Type B pancreatic cell (in vitro differentiated cells): ENCODE measurements around the gene DOCK2. TPM values are rescaled to one million over a fixed set of nuclear protein-coding genes. Genes with fewer than 3 reads are reported as not detected.

Source experiments
- DNase-seq: peaks from one replicate; pipeline ENCODE4 v3.0.0; 2021; ENCODE audit warnings: mixed read lengths; ENCODE audit not compliant: unreplicated experiment; ENCODE audit errors: extremely low spot score
- H3K27ac Mint-ChIP-seq: 2 replicates; pipeline ENCODE4 v1.8.0; 2021; ENCODE audit warnings: mild to moderate bottlenecking, mixed read lengths
- H3K27me3 Mint-ChIP-seq: 2 replicates; pipeline ENCODE4 v1.8.0; 2021; ENCODE audit warnings: mixed read lengths
- H3K36me3 Mint-ChIP-seq: 2 replicates; pipeline ENCODE4 v1.8.0; 2021; ENCODE audit warnings: mixed read lengths
- H3K4me1 Mint-ChIP-seq: one replicate; pipeline ENCODE4 v1.8.0; 2021; ENCODE audit warnings: mixed read lengths; ENCODE audit not compliant: unreplicated experiment
- H3K4me3 Mint-ChIP-seq: 2 replicates; pipeline ENCODE4 v1.8.0; 2021; ENCODE audit warnings: mild to moderate bottlenecking, mixed read lengths
- H3K9me3 Mint-ChIP-seq: 2 replicates; pipeline ENCODE4 v1.8.0; 2021; ENCODE audit warnings: mixed read lengths
- CTCF ChIP-seq: fragments of 200-600 bp; sonication (generic); conservative IDR thresholded peaks from 2 replicates; pipeline ENCODE4 v1.5.0; 2021; ENCODE audit warnings: antibody characterized with exemption, mild to moderate bottlenecking
- total RNA-seq: library from RNA; stranded (reverse); gene quantifications from 2 replicates; pipeline ENCODE4 v1.2.1, GENCODE V29; 2021; ENCODE audit warnings: low replicate concordance

DOCK2 gene
- total RNA-seq, 1 donor from 2014 or later, result 0.82 TPM

DNA sequence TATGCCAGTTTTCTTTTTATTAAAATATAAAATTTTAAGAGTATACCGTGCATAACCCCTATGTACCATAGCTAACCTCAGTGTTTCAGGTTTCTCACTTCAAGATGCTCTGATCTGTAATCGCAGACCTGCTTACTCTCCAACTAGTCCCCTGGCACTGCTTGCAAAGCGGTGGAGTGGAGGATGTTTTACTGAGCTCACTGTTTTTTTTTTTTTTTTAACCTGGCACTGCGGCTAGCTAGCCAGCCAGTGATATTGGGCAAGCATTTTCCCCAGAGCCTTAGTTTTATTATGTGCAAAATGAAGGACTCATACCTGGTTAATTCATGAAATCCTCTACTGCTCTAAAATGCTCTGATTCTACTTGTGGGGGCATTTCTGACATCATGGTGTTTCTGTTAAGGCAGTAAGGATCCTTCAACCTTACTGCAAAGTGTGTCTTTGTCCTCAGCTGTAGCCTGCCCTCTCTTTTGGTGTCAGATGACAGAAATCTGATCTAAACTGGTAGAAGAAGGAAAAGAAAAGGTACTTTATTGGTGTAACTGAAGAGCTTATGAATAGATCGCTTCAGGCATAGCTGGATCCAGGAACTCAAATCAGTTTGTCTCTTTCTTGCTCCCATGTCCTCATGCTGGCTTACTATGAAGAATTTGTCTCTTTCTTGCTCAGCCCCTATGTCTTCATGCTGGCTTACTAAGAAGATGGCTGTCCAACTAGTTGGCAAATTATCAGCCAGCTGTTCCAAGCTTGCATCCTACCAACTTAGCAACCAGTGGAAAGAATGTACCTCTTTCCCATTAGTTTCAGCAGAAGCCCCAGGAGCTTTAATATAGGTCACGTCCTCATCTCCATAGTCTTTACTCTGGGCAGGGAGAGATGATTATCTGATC, 59.8 kb downstream of the DOCK2 start:
- Mint-ChIP-seq H3K4me3 (no peak overlapping the region), H3K4me1 (peaks cover 13% of the 10 kb centered on the region), H3K36me3 (no peaks in the 10 kb centered on the region)

GRCh38 chr5:169697511-169697890, 60.4 kb downstream of the DOCK2 start:
- peaks cover 19% of the 10 kb centered on the region for H3K4me1 Mint-ChIP-seq
- H3K36me3 Mint-ChIP-seq, result no peaks in the 10 kb centered on the region
- H3K27me3 Mint-ChIP-seq, result peaks cover 43% of the 10 kb centered on the region
- no peak overlapping the region for H3K4me3 Mint-ChIP-seq
- H3K9me3 Mint-ChIP-seq, result no peaks in the 10 kb centered on the region
- no peak for DNase-seq
- TF ChIP-seq CTCF, result no peak
- no peak overlapping the region for H3K27ac Mint-ChIP-seq

More for the DNA sequence above, 59.8 kb downstream of the DOCK2 start:
- Mint-ChIP-seq H3K9me3 (no peaks in the 10 kb centered on the region), H3K27me3 (peaks cover 37% of the 10 kb centered on the region), H3K27ac (no peak overlapping the region)
- no peak for TF ChIP-seq CTCF
- no peak for DNase-seq

- DNase-seq, result no peak
- Mint-ChIP-seq H3K27me3 (peaks cover 42% of the 10 kb centered on the region), H3K36me3 (no peaks in the 10 kb centered on the region), H3K4me3 (no peak overlapping the region), H3K4me1 (peaks cover 19% of the 10 kb centered on the region), H3K9me3 (no peaks in the 10 kb centered on the region), H3K27ac (no peak overlapping the region)
- no peak for TF ChIP-seq CTCF
Observed at GRCh38 chr5:169697976-169698375, 60.9 kb downstream of the DOCK2 start.

- no peak for DNase-seq
- H3K4me1 Mint-ChIP-seq, result peaks cover 28% of the 10 kb centered on the region
- TF ChIP-seq CTCF, result no peak
- H3K36me3 Mint-ChIP-seq, result no peaks in the 10 kb centered on the region
- no peak overlapping the region for H3K27ac Mint-ChIP-seq
- no peak overlapping the region for H3K4me3 Mint-ChIP-seq
- peaks cover 41% of the 10 kb centered on the region for H3K27me3 Mint-ChIP-seq
- no peaks in the 10 kb centered on the region for H3K9me3 Mint-ChIP-seq
Observed at GRCh38 chr5:169700611-169701010, 63.5 kb downstream of the DOCK2 start.

GRCh38 chr5:169701910-169702451, 64.9 kb downstream of the DOCK2 start:
- Mint-ChIP-seq H3K4me1 (peaks cover 25% of the 10 kb centered on the region), H3K27ac (no peak overlapping the region), H3K27me3 (peaks cover 41% of the 10 kb centered on the region), H3K36me3 (no peaks in the 10 kb centered on the region), H3K9me3 (no peaks in the 10 kb centered on the region), H3K4me3 (no peak overlapping the region)
- DNase-seq, result no peak
- TF ChIP-seq CTCF, result peak; percentile 64
